ENCODE measurements around the gene B3GALT5.

The B3GALT5 gene

GRCh38 chr21:39625211-39625895 is 12.6 kb downstream of the B3GALT5 start:
- Histone ChIP-seq H3K9me3 (replicated peaks; ENCODE audit: insufficient read depth, low read length) (no peaks in the 10 kb centered on the region), H4K20me1 (ENCODE audit: insufficient read depth, low read length) (no peaks in the 10 kb centered on the region), H3K27ac (ENCODE audit: low read length) (no peak overlapping the region), H3K4me2 (ENCODE audit: low read depth, low read length) (no peak overlapping the region), H3K79me2 (ENCODE audit: low read length) (no peaks in the 10 kb centered on the region), H3K27me3 (replicated peaks; ENCODE audit: insufficient read depth, low read length) (no peaks in the 10 kb centered on the region), H3K9ac (ENCODE audit: low read length) (no peak overlapping the region), H3K4me3 (ENCODE audit: low read length) (no peak overlapping the region), H3F3A (ENCODE audit: insufficient read depth, low read length) (no peaks in the 10 kb centered on the region), H3K36me3 (replicated peaks; ENCODE audit: insufficient read depth, low read length) (no peaks in the 10 kb centered on the region), H3K4me1 (ENCODE audit: low read length) (no peaks in the 10 kb centered on the region), H2AFZ (ENCODE audit: low read length) (no peak overlapping the region), H3K9me2 (replicated peaks; ENCODE audit: insufficient read depth, low read length) (no peaks in the 10 kb centered on the region)
- no peak for DNase-seq
- no peak for TF ChIP-seq EZH2phosphoT487 (IDR thresholded peaks at IDR 0.05; ENCODE audit: low read length)
- no peak for TF ChIP-seq CTCF (IDR thresholded peaks at IDR 0.05; ENCODE audit: low read length)
- TF ChIP-seq EZH2 (optimal IDR thresholded peaks at IDR 0.05; ENCODE audit: low read depth, low read length): no peak

GRCh38 chr21:39628385-39628784 is 15.6 kb downstream of the B3GALT5 start:
- Histone ChIP-seq H3K4me1 (ENCODE audit: low read length) (no peaks in the 10 kb centered on the region), H4K20me1 (ENCODE audit: insufficient read depth, low read length) (no peaks in the 10 kb centered on the region), H3K79me2 (ENCODE audit: low read length) (no peaks in the 10 kb centered on the region), H3K9me3 (replicated peaks; ENCODE audit: insufficient read depth, low read length) (no peaks in the 10 kb centered on the region), H3K4me3 (ENCODE audit: low read length) (no peak overlapping the region), H2AFZ (ENCODE audit: low read length) (no peak overlapping the region), H3K9me2 (replicated peaks; ENCODE audit: insufficient read depth, low read length) (no peaks in the 10 kb centered on the region), H3K36me3 (replicated peaks; ENCODE audit: insufficient read depth, low read length) (no peaks in the 10 kb centered on the region), H3K27ac (ENCODE audit: low read length) (no peak overlapping the region), H3F3A (ENCODE audit: insufficient read depth, low read length) (no peaks in the 10 kb centered on the region), H3K4me2 (ENCODE audit: low read depth, low read length) (no peak overlapping the region), H3K27me3 (replicated peaks; ENCODE audit: insufficient read depth, low read length) (no peaks in the 10 kb centered on the region), H3K9ac (ENCODE audit: low read length) (no peak overlapping the region)
- DNase-seq: no peak
- TF ChIP-seq EZH2phosphoT487 (IDR thresholded peaks at IDR 0.05; ENCODE audit: low read length) (no peak), CTCF (IDR thresholded peaks at IDR 0.05; ENCODE audit: low read length) (no peak), EZH2 (optimal IDR thresholded peaks at IDR 0.05; ENCODE audit: low read depth, low read length) (no peak)

- H3K4me2 ChIP-seq (ENCODE audit: low read depth, low read length): no peak overlapping the region
Observed at GRCh38 chr21:39630191-39630591, 17.5 kb downstream of the B3GALT5 start.

More at GRCh38 chr21:39630191-39630591, 17.5 kb downstream of the B3GALT5 start:
- H3K27me3 ChIP-seq (replicated peaks; ENCODE audit: insufficient read depth, low read length): no peaks in the 10 kb centered on the region
- H3K36me3 ChIP-seq (replicated peaks; ENCODE audit: insufficient read depth, low read length): no peaks in the 10 kb centered on the region
- H3K4me3 ChIP-seq (ENCODE audit: low read length): no peak overlapping the region
- no peak overlapping the region for H3K9ac ChIP-seq (ENCODE audit: low read length)
- no peaks in the 10 kb centered on the region for H3K9me2 ChIP-seq (replicated peaks; ENCODE audit: insufficient read depth, low read length)
- no peaks in the 10 kb centered on the region for H3K4me1 ChIP-seq (ENCODE audit: low read length)
- no peak overlapping the region for H3K27ac ChIP-seq (ENCODE audit: low read length)
- no peaks in the 10 kb centered on the region for H3K9me3 ChIP-seq (replicated peaks; ENCODE audit: insufficient read depth, low read length)
- TF ChIP-seq EZH2 (optimal IDR thresholded peaks at IDR 0.05; ENCODE audit: low read depth, low read length): no peak
- TF ChIP-seq EZH2phosphoT487 (IDR thresholded peaks at IDR 0.05; ENCODE audit: low read length): no peak
- no peak for TF ChIP-seq CTCF (IDR thresholded peaks at IDR 0.05; ENCODE audit: low read length)
- no peak for DNase-seq
- H3K79me2 ChIP-seq (ENCODE audit: low read length): no peaks in the 10 kb centered on the region
- H3F3A ChIP-seq (ENCODE audit: insufficient read depth, low read length): no peaks in the 10 kb centered on the region
- no peaks in the 10 kb centered on the region for H4K20me1 ChIP-seq (ENCODE audit: insufficient read depth, low read length)
- H2AFZ ChIP-seq (ENCODE audit: low read length): no peak overlapping the region

Data from MM.1S (cell line).